MM.1S (cell line): ENCODE results near the gene NTF3.

Source experiments
- CTCF ChIP-seq: fragments of 300-600 bp; sonication (generic); IDR thresholded peaks from 2 replicates; pipeline ENCODE4 v1.5.1; 2016; ENCODE audit warnings: antibody characterized with exemption, low read length, mixed read lengths
- EZH2 ChIP-seq: fragments of 300-600 bp; sonication (generic); optimal IDR thresholded peaks from 2 replicates; pipeline ENCODE3; 2017; ENCODE audit warnings: low read depth, mild to moderate bottlenecking, antibody characterized with exemption, low read length, mixed read lengths
- EZH2phosphoT487 ChIP-seq: fragments of 300-600 bp; sonication (generic); IDR thresholded peaks from 2 replicates; pipeline ENCODE4 v1.6.1; 2018; ENCODE audit warnings: antibody characterized with exemption, low read length

- TF ChIP-seq CTCF (no peak), EZH2 (no peak), EZH2phosphoT487 (no peak)
Observed at GRCh38 chr12:5467931-5468330, 36.0 kb downstream of the NTF3 start.
